GM12873 (cell line): ENCODE data around the gene CHAD.

Experiments
- CTCF ChIP-seq: IDR thresholded peaks from 2 replicates; pipeline ENCODE4 v1.5.1; 2012; ENCODE audit warnings: low read depth, mild to moderate bottlenecking, moderate library complexity, low read length, control low read depth; ENCODE audit not compliant: insufficient read depth; ENCODE audit errors: missing control alignments

CHAD gene

GRCh38 chr17:50425682-50426471 is 42.8 kb downstream of the CHAD start, which contains the start of gene ACSF2:
ACSF2 (plus strand) TSS chr17:50426218; CDS start chr17:50426262, 44 bp downstream.
- no peak for TF ChIP-seq CTCF

GRCh38 chr17:50424996-50425681 is 43.5 kb downstream of the CHAD start:
- TF ChIP-seq CTCF, result no peak

- TF ChIP-seq CTCF, result no peak
Observed at GRCh38 chr17:50424246-50424995, 44.3 kb downstream of the CHAD start.

GRCh38 chr17:50423553-50424159 is 45.0 kb downstream of the CHAD start:
- no peak for TF ChIP-seq CTCF

- no peak for TF ChIP-seq CTCF
Observed at GRCh38 chr17:50422738-50423137, 45.9 kb downstream of the CHAD start.

GRCh38 chr17:50421308-50422051 is 47.2 kb downstream of the CHAD start:
- TF ChIP-seq CTCF, result no peak
